ELF-1 (cell line): ENCODE data around the gene LRRC23.
"Not testable (repeated sequence)": the region's sequence is repeated elsewhere in the genome, so short reads cannot be mapped to it uniquely, and the experiment has no call there.

Experiments used
- DNase-seq: peaks from one replicate; pipeline ENCODE4 v3.0.0-alpha.2; 2016; ENCODE audit warnings: low read depth, low spot score

LRRC23 gene

DNA sequence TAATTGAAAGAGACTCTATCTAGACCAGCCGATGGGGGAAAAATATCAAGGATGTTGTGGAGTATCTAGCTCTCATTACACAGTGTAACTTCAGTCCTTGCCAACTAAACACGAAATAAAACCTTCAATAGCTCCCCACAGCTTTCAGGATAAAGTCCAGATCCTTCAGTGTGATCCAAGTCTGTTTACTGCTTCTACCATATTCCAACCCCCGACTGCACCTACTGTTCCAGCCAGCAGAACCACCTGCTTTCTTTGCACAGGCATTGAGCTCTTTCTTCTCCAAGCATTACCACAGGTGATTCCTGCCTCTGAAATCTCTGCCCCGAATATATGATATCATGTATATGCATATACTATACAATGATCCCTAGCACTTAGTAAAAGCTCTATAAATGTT lies 2.2 kb upstream of the LRRC23 start:
- DNase-seq = no peak

DNA sequence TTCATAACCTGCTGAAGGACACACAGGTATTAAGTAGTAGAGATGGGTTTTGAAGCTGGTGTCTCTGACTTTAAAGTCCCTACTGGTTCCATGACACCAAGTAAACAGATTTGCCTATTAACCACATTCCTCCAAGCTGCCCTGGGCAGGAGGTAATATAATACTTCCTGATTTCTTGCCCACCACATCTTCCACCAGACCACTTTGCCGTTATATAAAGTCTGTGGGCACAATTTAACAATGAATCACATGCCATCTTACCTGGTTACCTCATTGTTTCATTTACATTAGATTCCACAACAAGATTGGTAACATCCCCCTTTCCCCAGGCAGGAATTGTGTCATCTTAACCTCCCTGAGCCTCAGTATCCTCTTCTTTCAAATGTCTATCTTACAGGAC lies 900 bp upstream of the LRRC23 start:
- no peak for DNase-seq

DNA sequence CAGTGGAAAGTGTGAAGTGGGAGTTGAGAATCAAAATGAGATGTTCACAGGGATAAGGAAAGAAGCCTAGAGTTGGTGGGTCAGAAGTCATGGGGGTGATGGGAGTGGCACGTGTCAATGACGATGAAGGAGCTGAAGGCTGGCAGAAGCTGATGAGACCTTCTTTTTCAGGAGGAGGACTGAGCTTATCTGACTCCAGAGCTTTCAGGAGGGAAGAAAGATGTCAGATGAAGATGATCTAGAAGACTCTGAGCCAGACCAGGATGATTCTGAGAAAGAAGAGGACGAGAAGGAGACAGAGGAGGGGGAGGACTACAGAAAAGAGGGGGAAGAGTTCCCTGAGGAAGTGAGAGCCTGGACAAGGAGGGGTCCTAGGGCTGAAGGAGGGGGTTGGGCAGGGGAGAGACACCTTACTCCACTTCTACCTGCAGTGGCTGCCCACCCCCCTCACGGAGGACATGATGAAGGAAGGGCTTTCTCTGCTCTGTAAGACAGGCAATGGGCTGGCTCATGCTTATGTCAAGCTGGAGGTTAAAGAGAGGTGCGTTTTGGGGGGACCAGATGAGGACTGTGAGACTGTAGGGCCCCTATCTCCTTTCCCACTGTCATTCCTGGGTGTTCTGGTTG lies 905 bp downstream of the LRRC23 start:
- no peak for DNase-seq

DNA sequence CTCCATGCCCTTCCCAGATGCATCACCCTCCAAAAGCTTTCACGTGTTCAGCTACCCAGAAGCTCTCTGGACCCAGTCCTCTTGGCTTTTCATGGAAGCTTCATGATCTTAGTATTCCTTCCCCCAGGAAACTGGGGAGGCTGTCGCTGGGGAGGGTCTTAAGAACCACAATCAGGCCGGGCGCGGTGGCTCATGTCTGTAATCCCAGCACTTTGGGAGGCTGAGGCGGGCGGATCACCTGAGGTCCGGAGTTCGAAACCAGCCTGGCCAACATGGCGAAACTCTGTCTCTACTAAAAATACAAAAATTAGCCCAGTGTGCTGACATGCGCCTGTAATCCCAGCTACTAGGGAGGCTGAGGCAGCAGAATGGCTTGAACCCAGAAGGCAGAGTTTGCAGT lies 3.5 kb downstream of the LRRC23 start:
- DNase-seq = not testable (repeated sequence)

GRCh38 chr12:6909421-6910145 lies 5.0 kb downstream of the LRRC23 start:
- no peak for DNase-seq

DNA sequence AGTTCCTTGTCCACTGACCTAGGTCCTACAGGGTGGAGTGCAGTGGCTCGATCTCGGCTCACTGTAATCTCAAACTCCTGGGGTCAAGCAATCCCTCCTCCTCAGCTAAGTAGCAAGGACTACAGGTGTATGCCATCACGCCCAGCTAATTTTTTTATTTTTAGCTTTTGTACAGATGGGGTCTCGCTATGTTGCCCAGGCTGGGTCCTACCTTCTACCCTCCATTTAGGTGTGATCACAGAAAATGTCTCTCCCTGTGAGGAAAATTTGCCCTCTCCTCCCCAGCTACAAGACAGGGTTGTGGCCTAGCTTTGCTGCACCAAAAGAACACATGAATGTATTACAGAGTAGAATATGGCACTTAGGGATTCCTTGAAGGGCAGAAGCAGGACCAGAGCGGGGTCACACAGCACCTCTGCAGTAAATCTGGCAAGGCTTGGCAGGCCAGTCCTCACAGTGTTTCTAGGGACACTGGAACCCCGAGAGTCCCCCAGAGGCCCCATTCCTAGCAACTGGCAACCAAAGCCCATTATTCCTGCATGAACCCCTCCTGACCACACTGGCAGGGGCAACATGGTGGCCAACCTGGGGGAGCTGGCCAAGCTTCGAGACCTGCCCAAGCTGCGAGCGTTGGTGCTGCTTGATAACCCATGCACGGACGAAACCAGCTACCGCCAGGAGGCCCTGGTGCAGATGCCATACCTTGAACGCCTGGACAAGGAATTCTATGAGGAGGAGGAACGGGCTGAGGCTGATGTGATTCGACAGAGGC lies 7.7 kb downstream of the LRRC23 start:
- no peak for DNase-seq

GRCh38 chr12:6914246-6914946 lies 9.8 kb downstream of the LRRC23 start, which contains the start of gene ENO2:
ENO2 (plus strand) TSS chr12:6914580; CDS start chr12:6915833, 1,253 bp downstream.
- DNase-seq = no peak

GRCh38 chr12:6914947-6915788 lies 10.5 kb downstream of the LRRC23 start:
- peak; percentile 79 for DNase-seq

DNA sequence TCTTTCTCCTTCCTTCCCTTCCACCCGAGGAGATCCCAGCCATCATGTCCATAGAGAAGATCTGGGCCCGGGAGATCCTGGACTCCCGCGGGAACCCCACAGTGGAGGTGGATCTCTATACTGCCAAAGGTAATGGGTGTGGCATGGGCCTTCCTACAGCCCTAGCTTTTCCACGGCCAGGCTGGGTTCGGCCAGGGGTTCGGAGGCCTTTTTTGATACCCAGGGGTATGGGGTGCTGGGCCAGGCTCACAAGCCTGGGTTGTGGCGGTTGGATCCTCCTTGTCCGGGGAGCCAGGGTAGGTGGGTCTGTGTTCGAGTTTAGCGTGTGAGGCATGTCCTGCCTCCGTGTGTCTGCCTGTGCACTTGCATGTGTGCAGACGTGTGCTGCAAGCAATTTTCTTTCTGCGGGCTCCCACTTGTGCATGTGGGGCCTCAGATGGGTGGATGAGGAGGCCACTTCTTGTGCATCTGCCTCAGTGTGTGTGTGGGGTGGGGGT lies 11.2 kb downstream of the LRRC23 start:
- no peak for DNase-seq

GRCh38 chr12:6916426-6917200 lies 12.0 kb downstream of the LRRC23 start:
- no peak for DNase-seq

- peak; percentile 39 for DNase-seq
Measured at GRCh38 chr12:6917491-6918231, 13.0 kb downstream of the LRRC23 start.

GRCh38 chr12:6919588-6919987 lies 15.0 kb downstream of the LRRC23 start:
- no peak for DNase-seq

GRCh38 chr12:6921539-6921938 lies 16.9 kb downstream of the LRRC23 start:
- no peak for DNase-seq

GRCh38 chr12:6921996-6922946 lies 17.6 kb downstream of the LRRC23 start:
- DNase-seq = no peak

GRCh38 chr12:6923003-6923732 lies 18.5 kb downstream of the LRRC23 start:
- no peak for DNase-seq

DNA sequence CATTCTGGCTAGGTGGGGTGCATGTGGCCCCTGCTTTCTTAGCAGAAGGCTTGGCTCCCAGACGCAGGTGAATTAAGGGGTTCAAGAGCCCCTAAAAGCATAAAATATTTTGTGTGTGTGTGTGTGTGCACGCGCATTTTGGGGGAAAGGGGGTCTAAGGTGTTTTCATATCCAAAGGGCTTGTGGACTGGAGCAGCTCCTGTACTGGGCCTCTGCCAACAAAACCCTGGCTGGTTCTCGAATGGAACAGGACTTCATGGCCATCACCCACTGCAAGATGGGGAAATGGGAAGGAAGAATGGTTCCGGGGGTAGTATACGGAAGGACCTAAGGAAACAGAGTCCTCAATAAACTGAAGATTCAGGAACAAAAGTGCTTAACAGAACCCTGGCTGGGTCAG lies 19.2 kb downstream of the LRRC23 start:
- DNase-seq = no peak

DNA sequence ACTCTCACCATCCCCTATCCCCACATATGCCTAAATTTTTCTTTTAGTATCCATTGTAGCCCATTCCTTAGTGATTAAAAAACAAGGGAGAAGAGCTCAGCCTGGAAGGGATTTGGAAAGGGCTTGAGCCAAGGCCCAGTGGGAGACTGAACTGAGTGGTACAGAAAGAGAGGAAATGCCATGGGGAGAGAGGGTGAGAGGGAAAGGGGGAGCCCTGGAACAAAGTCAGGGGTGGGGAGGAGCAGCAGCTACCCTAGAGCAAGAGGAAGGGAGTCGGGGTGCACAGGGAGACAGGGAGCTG lies 20.6 kb downstream of the LRRC23 start:
- no peak for DNase-seq
